ENCODE measurements around the gene ADAM17. TPM values are rescaled to one million over a fixed set of nuclear protein-coding genes. Genes with fewer than 3 reads are reported as not detected.

Gene ADAM17
- total RNA-seq, 4 donors from 2014 or later = 7.7 to 47.0 (median 27.7) TPM

DNA sequence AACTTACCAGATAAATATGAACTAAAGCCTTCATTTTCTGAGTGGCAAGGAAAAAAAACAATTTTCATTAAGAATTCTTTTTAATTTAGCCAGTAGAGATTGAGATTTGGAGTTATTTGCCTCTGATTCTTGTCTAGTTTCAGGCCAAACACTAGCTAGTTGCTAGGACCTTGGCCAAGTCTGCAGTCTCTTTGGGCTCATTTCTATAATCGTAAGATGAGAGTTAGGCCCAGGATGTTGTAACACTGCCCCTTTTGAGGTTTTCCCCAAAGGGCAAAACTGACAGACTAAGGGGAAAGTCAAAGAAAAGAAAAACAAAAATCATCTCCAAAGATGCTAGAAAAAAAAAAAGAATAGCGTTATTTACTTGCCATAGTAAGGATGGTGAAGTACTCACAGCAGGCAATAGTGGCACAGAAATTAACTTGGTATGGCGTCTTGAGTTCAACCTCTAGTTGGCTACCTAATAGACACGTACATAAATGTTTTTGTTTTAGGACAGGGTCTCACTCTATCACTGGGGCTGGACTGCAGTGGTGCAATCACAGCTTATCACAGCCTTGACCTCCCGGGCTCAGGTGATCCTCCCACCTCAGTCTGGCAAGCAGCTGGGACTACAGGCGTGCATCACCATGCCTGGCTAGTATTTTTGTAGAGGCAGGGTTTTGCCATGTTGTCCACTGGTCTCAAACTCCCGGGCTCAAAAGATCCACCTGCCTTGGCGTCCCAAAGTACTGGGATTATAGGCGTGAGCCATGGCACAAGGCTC lies 23.0 kb upstream of the ADAM17 start:
- Histone ChIP-seq H3K36me3 (no peaks in the 10 kb centered on the region), H3K4me1 (no peaks in the 10 kb centered on the region), H3K27ac (peak overlapping the region in 1 of 2 donors; percentile 40), H3K9me3 (no peaks in the 10 kb centered on the region), H3K4me3 (no peak overlapping the region), H3K27me3 (no peaks in the 10 kb centered on the region)
- intact Hi-C loops (cut with DNase I; ENCODE audit: low total_unique reads) = no loop called here
- no peak for DNase-seq
- TF ChIP-seq POLR2A (IDR thresholded peaks at IDR 0.05) (no peak), CTCF (IDR thresholded peaks at IDR 0.05) (no peak)

DNA sequence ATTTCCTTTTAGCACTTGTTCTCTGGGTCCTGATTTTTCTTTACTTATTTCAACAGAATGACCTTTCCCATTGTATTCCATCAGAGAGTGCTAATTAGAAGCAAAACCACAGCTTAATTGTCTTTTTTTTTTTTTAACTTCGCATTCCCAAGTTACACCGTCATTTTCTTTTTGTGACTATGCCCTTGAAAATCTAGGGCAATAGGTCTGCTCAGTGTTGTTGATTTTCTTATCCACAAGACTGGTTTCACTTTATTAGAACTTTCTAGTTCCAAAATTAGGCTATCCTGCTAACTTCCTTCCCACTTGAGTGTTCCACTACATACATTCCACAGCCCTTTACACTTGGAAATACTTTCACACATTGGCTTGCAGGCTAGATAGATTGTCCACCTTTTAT lies 18.7 kb upstream of the ADAM17 start:
- Histone ChIP-seq H3K36me3 (no peaks in the 10 kb centered on the region), H3K27ac (peak overlapping the region in 1 of 2 donors; percentile 43), H3K4me3 (no peak overlapping the region), H3K9me3 (no peaks in the 10 kb centered on the region), H3K4me1 (no peaks in the 10 kb centered on the region), H3K27me3 (no peaks in the 10 kb centered on the region)
- DNase-seq = no peak
- intact Hi-C loops (cut with DNase I; ENCODE audit: low total_unique reads) = no loop called here
- TF ChIP-seq POLR2A (IDR thresholded peaks at IDR 0.05) (no peak), CTCF (IDR thresholded peaks at IDR 0.05) (no peak)

DNA sequence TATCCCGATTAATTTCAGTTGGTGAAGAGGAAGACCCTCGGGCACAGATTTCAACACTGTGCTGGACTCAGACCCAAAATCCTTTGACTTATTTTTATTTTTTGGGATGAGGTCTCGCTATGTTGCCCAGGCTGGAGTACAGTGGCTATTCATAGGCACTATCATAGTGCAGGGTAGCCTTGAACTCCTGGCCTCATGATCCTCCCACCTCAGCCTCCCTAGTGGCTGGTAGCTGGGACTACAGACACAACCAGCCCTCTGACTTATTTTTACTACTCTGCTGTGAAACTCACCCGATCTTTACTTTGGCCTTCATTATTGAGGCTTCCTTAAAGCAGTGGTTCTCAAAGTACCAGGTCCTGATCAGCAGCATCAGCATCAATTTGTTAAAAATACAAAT lies 18.2 kb upstream of the ADAM17 start:
- intact Hi-C loops (cut with DNase I; ENCODE audit: low total_unique reads) = no loop called here
- Histone ChIP-seq H3K27ac (peak overlapping the region in 1 of 2 donors; percentile 43), H3K4me1 (no peaks in the 10 kb centered on the region), H3K9me3 (no peaks in the 10 kb centered on the region), H3K36me3 (no peaks in the 10 kb centered on the region), H3K4me3 (no peak overlapping the region), H3K27me3 (no peaks in the 10 kb centered on the region)
- TF ChIP-seq POLR2A (IDR thresholded peaks at IDR 0.05) (no peak), CTCF (IDR thresholded peaks at IDR 0.05) (no peak)
- no peak for DNase-seq

GRCh38 chr2:9573013-9573720 lies 17.5 kb upstream of the ADAM17 start:
- intact Hi-C loops (cut with DNase I; ENCODE audit: low total_unique reads) = no loop called here
- no peaks in the 10 kb centered on the region for H3K36me3 ChIP-seq
- no peak overlapping the region for H3K27ac ChIP-seq
- no peak for DNase-seq
- H3K4me3 ChIP-seq = no peak overlapping the region
- no peaks in the 10 kb centered on the region for H3K27me3 ChIP-seq
- no peaks in the 10 kb centered on the region for H3K4me1 ChIP-seq
- TF ChIP-seq CTCF (IDR thresholded peaks at IDR 0.05) (no peak), POLR2A (IDR thresholded peaks at IDR 0.05) (no peak)
- no peaks in the 10 kb centered on the region for H3K9me3 ChIP-seq
